ENCODE results near the gene CTNNBL1.

- TF ChIP-seq CTCF (conservative IDR thresholded peaks at IDR 0.05; ENCODE audit: low read depth in 2 of 2) (no peak), REST (IDR thresholded peaks at IDR 0.05; ENCODE audit: unreplicated experiment) (no peak), EZH2phosphoT487 (IDR thresholded peaks at IDR 0.05; ENCODE audit: unreplicated experiment) (no peak), CREB1 (CRISPR knock-in tag; IDR thresholded peaks at IDR 0.05; ENCODE audit: low read depth) (no peak), ZNF114 (CRISPR knock-in tag; IDR thresholded peaks at IDR 0.05) (no peak), POLR2AphosphoS5 (IDR thresholded peaks at IDR 0.05; ENCODE audit: low read depth) (no peak)
Observed at GRCh38 chr20:37735541-37735940, 41.7 kb downstream of the CTNNBL1 start.

All from GM23338 (cell line).